NCI-H2196 (cell line): ENCODE measurements around the gene NFE2L2.
"Not testable (repeated sequence)": the region's sequence is repeated elsewhere in the genome, so short reads cannot be mapped to it uniquely, and the experiment has no call there.

Source experiments
- DNase-seq: peaks from one replicate; lab custom pipeline; 2025; ENCODE audit not compliant: unreplicated experiment; lab: John Stamatoyannopoulos, UW

The NFE2L2 gene

DNA sequence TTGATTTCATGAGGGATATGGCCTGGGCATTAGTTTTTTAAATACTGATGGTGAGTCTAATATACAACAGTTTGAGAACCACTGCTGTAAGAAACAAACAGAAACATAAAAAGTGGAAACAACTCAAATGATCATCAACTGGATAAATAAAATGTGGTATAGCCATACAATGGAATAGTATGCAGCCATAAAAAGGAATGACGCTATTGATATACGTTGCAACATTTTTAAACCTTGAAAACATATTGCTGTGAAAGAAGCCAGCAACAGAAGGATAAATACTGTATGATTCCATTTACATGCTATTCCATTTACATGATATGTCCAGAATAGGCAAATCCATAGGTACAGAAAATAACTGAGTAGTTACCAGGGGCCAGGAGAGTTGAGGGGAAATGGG is 6.5 kb downstream of the NFE2L2 start:
- no peak for DNase-seq

DNA sequence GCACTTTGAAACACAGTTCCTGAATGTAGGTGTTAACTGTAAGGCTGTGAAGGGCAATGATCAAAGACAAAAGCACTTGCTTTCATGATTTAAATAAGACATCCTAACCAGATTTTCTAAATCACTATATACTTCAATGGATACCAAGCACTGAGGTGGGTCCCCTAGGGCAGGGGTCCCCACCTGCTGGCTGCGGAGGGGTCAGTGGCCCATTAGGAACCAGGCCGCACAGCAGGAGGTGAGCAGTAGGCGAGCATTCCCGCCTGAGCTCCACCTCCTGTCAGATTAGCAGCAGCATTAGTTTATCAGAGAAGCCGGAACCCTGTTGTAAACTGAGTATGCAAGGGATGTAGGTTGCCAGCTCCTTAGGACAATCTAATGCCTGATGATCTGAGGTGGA is 7.1 kb downstream of the NFE2L2 start:
- DNase-seq: no peak

DNA sequence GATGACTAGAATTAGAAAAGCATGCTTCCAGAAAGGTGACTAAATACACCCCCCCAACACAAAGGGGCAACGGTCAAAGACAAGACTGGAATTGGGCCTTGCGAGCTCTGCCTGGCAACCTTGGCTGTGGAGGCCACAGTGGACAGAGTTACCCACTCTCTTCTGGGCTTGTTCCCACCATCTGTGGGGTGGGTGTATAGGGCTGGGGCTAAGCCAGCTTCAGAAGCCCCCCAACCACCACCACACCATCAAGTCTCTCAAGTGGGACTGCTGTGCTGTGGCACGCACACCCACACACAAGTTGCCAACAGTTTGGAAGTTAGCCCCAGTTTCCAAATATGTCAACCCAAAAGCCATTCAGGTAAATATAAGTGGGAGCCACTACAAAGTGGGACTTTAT is 7.8 kb downstream of the NFE2L2 start:
- no peak for DNase-seq

GRCh38 chr2:177256026-177256425 is 8.5 kb downstream of the NFE2L2 start:
- DNase-seq: no peak

DNA sequence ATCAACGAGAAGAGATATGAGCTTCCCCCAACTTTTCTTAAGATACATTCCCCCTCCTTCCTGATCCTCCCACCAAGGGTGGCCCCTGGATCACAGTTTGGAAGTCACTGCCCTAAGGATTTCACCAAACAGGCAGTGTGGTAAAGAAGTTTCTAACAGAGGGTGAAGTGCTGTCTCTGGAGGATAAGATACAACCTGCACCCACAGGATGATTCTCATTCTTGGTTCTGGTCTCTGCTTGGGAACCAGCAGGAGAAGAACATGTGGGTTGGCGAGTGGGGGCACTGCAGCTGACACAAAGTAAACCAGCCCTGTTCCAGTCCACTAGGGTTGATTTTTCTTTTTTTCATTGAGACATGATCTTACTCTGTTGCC is 9.3 kb downstream of the NFE2L2 start:
- DNase-seq: no peak

DNA sequence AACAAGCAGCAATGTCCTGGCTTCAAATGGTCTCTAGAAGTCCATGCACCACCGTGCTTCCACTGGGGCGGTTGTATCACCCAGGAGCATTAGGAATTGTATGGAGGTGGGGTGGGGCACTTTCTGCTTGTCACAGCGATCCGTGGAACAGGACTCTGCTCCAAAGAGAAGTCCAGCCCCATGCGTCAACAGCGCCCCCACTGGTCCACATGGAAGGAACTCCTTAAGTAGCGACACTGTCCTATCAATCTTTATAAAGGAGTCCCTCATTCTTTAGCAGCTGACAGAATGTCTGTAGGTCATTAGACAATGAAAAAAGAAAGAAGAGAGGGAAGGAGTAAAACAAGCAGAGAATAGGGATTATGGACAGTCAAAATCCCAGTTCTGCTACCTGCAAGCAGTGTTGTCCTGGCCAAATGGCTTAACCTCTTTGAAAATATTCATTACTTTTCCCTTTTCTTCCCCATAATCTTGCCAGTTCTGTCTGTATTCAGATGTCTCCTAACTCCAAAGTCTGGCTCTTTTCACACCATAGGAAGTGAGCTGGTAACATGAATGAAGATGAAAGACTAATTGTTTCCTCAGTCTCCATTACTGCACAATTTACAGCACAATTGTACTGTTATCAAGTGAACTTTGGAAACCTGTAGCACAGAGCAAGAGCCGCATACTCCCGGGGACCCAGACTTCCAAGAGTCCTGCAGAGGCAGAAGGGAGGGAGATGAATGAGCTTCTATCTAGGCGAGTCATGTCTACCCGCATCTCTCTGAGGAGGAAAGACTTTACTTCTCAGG is 9.9 kb downstream of the NFE2L2 start:
- DNase-seq: no peak

GRCh38 chr2:177253704-177254103 is 10.8 kb downstream of the NFE2L2 start:
- no peak for DNase-seq

GRCh38 chr2:177252808-177253531 is 11.6 kb downstream of the NFE2L2 start:
- no peak for DNase-seq

DNA sequence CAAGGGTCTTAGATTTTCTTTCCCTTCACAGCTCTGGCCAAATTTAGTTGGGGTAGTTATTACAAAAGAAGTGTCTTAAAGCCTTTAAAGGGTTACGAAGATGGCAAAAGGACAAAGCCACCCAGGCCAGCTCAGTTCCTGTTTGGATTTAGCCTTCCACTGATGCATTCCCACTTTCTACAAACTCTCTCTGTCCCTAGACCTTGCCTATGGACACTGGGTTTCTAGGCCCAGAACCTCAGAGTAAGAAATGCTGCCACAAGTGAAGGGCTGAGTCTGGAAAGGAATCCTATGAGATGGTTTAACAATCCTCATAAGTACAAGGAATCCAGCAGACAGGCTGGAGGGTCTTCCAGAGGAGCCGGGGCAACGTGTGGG is 13.4 kb downstream of the NFE2L2 start:
- DNase-seq: no peak

GRCh38 chr2:177250461-177250860 is 14.1 kb downstream of the NFE2L2 start:
- no peak for DNase-seq

DNA sequence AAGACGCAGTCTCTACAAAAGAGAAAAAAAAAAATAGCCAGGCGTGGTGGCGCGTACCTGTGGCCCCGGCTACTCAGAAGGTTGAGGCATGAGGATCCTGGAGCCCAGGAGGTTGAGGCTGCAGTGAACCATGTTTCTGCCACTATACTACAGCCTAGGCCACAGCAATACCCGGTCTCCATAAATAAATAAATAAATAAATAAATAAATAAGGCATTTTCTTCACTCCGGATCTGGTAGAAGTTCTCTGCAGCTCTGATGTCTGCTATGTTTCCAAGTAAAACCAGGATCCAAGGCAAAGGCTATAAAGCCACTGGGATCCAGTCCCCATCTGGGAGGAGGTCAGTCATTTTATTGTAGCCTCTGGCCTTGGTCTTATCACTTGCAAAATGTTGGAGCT is 15.5 kb downstream of the NFE2L2 start:
- no peak for DNase-seq

DNA sequence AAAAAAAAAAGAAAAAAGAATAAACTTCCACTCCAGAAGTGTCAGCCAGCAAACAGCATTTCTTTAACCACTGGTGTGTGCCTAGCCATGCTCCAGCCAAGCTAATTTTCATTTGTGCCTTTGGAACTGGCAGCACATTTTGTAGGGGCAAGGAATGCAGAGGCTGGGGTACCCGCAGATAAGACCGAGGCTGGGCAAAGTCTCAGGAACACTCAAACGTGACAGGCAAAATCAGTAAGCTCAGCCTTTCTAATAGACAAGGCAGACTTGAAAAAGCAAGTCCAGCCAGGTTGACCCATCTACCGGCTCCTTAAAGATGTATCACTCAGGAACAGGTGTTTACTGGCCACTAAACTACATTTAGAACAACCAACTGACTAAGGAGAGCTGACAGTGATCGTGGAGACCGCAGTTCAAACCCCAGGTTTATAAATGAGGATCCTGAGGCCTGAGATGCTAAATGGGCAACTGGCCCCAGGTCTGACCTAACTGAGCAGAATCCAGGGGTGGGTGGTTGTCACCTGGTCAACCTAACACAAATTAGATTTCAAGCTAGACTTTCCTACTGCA is 16.7 kb downstream of the NFE2L2 start:
- no peak for DNase-seq

DNA sequence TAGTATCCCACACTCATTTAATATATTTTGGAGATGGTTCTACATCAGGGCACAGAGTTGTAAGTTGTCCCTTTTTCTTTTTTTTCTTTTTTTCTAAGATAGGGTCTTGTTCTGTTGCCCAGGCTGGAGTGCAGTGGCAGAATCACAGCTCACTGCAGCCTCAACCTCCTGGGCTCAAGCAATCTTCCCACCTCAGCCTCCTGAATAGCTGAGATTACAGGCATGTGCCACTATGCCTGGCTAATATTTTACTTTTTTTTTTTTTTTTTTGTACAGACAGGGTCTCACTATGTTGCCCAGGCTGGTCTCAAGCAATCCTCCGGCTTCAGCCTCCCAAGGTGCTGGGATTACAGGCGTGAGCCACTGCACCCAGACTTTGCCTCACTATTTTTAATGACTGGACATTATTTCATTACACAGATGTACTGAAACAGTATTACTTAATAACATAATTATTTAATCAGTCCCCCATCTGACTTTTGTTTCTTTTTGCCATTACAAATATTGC is 17.9 kb downstream of the NFE2L2 start:
- DNase-seq: not testable (repeated sequence)

GRCh38 chr2:177246000-177246399 is 18.5 kb downstream of the NFE2L2 start:
- no peak for DNase-seq

GRCh38 chr2:177245010-177245422 is 19.5 kb downstream of the NFE2L2 start:
- DNase-seq: no peak

- no peak for DNase-seq
Measured at GRCh38 chr2:177244244-177244771, 20.2 kb downstream of the NFE2L2 start.

- no peak for DNase-seq
Measured at GRCh38 chr2:177243476-177243875, 21.1 kb downstream of the NFE2L2 start.

- no peak for DNase-seq
Measured at GRCh38 chr2:177243073-177243472, 21.5 kb downstream of the NFE2L2 start.

DNA sequence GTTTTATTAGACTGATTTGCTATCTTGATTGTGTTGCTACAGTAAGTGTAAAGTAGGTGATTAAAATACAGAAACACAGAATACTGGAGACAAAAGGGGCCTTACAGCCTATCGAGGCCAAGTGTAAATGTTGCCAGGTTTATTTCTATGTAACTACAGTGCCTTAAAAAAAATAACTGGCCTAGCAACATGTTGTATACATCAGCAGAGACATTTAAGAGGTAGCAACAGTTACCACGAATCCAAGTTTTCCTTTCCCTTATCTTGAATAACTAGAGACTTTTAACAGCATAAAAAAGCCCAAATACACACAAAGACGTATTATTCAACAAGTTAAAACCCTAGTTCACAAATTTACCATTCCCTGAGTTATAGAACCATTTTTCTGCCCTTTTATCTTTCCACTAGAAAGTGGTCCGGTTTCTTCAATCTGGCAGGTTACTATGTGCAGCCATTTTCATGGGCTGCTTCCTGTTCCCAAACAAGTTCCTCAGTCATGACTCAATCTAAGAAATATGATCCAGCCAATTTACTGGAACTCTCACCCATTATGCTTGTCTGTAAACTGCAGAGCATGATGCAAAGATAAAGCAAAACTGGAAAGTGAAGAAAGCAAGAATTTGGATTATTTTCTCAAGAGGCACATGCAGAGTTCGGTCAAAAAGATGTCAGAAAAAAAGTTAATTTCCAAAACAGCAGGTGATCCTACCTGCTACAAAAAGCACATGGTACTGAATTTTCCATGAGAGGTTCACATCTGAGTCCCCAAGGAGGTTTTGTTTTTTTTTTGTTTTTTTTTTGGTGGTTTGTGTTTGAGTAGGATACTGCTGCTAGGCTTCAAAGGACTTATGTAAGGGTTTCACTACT is 22.2 kb downstream of the NFE2L2 start:
- peak; percentile 82 for DNase-seq

DNA sequence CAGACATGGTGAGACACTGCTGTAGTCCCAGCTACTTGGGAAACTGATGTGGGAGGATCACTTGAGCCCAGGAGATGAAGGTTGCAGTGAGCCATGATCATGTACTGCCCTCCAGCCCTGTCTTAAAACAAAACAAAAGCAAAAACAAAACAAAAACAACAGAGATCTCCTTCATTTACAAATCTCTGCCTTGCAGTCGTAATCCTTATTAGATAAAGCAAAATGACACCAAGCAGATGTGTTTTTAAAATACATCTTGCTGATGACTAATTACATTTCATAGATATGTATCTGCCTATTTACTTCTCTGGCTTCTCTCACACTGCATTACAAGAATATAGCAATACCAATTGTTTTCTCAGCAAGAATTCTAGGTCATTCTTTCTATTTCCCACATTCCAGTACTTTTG is 22.8 kb downstream of the NFE2L2 start:
- no peak for DNase-seq
